Sigmoid colon (tissue), 4 donors: ENCODE data around the gene MAPK12.

Source experiments
- CTCF ChIP-seq, 4 experiments: fragments of 450-650 bp in 3 of 4; fragments of 200-600 bp in 1 of 4; IDR thresholded peaks; one replicate each; pipeline ENCODE4 v1.5.1; 2016 to 2019; ENCODE audit warnings: antibody characterized with exemption in 4 of 4, mild to moderate bottlenecking in 3 of 4, moderate library complexity in 2 of 4
- EP300 ChIP-seq, 4 donors: sonication (generic); formaldehyde crosslinking; IDR thresholded peaks; one replicate each; pipeline ENCODE4 v1.6.1; 2017; ENCODE audit warnings: antibody characterized with exemption in 4 of 4
- POLR2A ChIP-seq, 2 donors: fragments of 450-650 bp; IDR thresholded peaks; one replicate each; pipeline ENCODE4 v1.6.1; 2016; ENCODE audit warnings: antibody characterized with exemption in 2 of 2, mild to moderate bottlenecking in 2 of 2, moderate library complexity in 2 of 2

- TF ChIP-seq EP300 (IDR thresholded peaks at IDR 0.05) (no peak), CTCF (IDR thresholded peaks at IDR 0.05) (no peak), POLR2A (IDR thresholded peaks at IDR 0.05) (no peak)
These were observed 19.9 kb upstream of the MAPK12 start for GRCh38 chr22:50281384-50281760.
